GM23338 (cell line): Measurements from ENCODE around the gene TFEB. TPM values are rescaled to one million over a fixed set of nuclear protein-coding genes. Genes with fewer than 3 reads are reported as not detected.

Experiments used
- ATAC-seq: fragments of 200-7000 bp; cut with Tn5 transposase; 3 replicates; pipeline ENCODE4 v1.9.1; 2020
- DNase-seq: peaks from one replicate; pipeline ENCODE4 v3.0.0-alpha.2; 2015; ENCODE audit warnings: low spot score
- H2AFZ ChIP-seq: fragments of 200-600 bp; sonication (generic); 2 replicates; pipeline ENCODE4 v1.8.0; 2016; ENCODE audit warnings: antibody characterized with exemption, mild to moderate bottlenecking, moderate library complexity
- H3F3A ChIP-seq: fragments of 200-600 bp; sonication (generic); replicated peaks from 2 replicates; pipeline ENCODE4 v1.8.0; 2017; ENCODE audit warnings: antibody characterized with exemption, mixed run types, low read depth
- H3K27ac ChIP-seq: fragments of 200-600 bp; sonication (generic); 2 replicates; pipeline ENCODE4 v1.6.1; 2016; ENCODE audit warnings: low read depth
- H3K27me3 ChIP-seq: fragments of 200-600 bp; sonication (generic); 2 replicates; pipeline ENCODE4 v1.8.0; 2016; ENCODE audit warnings: mild to moderate bottlenecking, mixed run types, moderate library complexity; ENCODE audit not compliant: insufficient read depth
- H3K36me3 ChIP-seq: fragments of 200-600 bp; sonication (generic); 2 replicates; pipeline ENCODE4 v1.8.0; 2016; ENCODE audit warnings: mild to moderate bottlenecking; ENCODE audit not compliant: insufficient read depth
- H3K4me1 ChIP-seq: fragments of 200-600 bp; sonication (generic); 2 replicates; pipeline ENCODE4 v1.8.0; 2016; ENCODE audit warnings: mild to moderate bottlenecking, moderate library complexity; ENCODE audit not compliant: insufficient read depth
- H3K4me2 ChIP-seq: fragments of 200-600 bp; sonication (generic); 2 replicates; pipeline ENCODE4 v1.7.1; 2017; ENCODE audit warnings: mixed run types
- H3K4me3 ChIP-seq: fragments of 200-600 bp; sonication (generic); 2 replicates; pipeline ENCODE4 v1.6.1; 2016; ENCODE audit warnings: mixed run types
- H3K79me2 ChIP-seq: fragments of 200-600 bp; sonication (generic); replicated peaks from 2 replicates; pipeline ENCODE4 v1.8.0; 2017; ENCODE audit warnings: mild to moderate bottlenecking; ENCODE audit not compliant: insufficient read depth
- H3K9me2 ChIP-seq: fragments of 200-600 bp; sonication (generic); 2 replicates; pipeline ENCODE4 v1.8.0; 2017; ENCODE audit not compliant: insufficient read depth
- H4K20me1 ChIP-seq: fragments of 200-600 bp; sonication (generic); replicated peaks from 2 replicates; pipeline ENCODE4 v1.8.0; 2017; ENCODE audit warnings: mild to moderate bottlenecking; ENCODE audit not compliant: insufficient read depth
- H3K27ac Mint-ChIP-seq: 2 replicates; pipeline ENCODE4 v1.8.0; 2020; ENCODE audit warnings: inconsistent platforms, mild to moderate bottlenecking, moderate library complexity, mixed read lengths
- H3K27me3 Mint-ChIP-seq: 3 replicates; pipeline ENCODE4 v1.8.0; 2022; ENCODE audit warnings: low read depth, mild to moderate bottlenecking, moderate library complexity, mixed read lengths, inconsistent platforms; ENCODE audit not compliant: insufficient read depth, poor library complexity
- H3K36me3 Mint-ChIP-seq: 3 replicates; pipeline ENCODE4 v1.8.0; 2021; ENCODE audit warnings: low read depth, mild to moderate bottlenecking, inconsistent platforms, moderate library complexity, mixed read lengths
- H3K4me1 Mint-ChIP-seq: 3 replicates; pipeline ENCODE4 v1.8.0; 2020; ENCODE audit warnings: mild to moderate bottlenecking, inconsistent platforms, mixed read lengths
- H3K4me3 Mint-ChIP-seq: 3 replicates; pipeline ENCODE4 v1.8.0; 2021; ENCODE audit warnings: moderate library complexity, mild to moderate bottlenecking, inconsistent platforms, mixed read lengths
- H3K9me3 Mint-ChIP-seq: 3 replicates; pipeline ENCODE4 v1.8.0; 2020; ENCODE audit warnings: moderate library complexity, mild to moderate bottlenecking, inconsistent platforms, mixed read lengths
- CREB1 ChIP-seq: fragments of 250-450 bp; sonication (Bioruptor Pico); IDR thresholded peaks from 2 replicates; pipeline ENCODE4 v1.5.0; 2020; ENCODE audit warnings: low read depth, mild to moderate bottlenecking, moderate library complexity
- CTCF ChIP-seq, 2 experiments: fragments of 200-600 bp in 1 of 2; sonication (generic) in 1 of 2; conservative IDR thresholded peaks; 2 replicates each; pipeline versions ENCODE4 v1.5.1 to v1.6.1; 2016 to 2017; ENCODE audit warnings: antibody characterized with exemption in 2 of 2, low read depth in 2 of 2, mild to moderate bottlenecking in 2 of 2, moderate library complexity in 1 of 2
- EZH2 ChIP-seq: fragments of 200-600 bp; sonication (generic); IDR thresholded peaks from one replicate; pipeline ENCODE4 v1.8.0; 2017; ENCODE audit warnings: antibody characterized with exemption, mild to moderate bottlenecking, low read depth; ENCODE audit not compliant: unreplicated experiment
- EZH2phosphoT487 ChIP-seq: fragments of 200-600 bp; sonication (generic); IDR thresholded peaks from one replicate; pipeline ENCODE4 v1.8.1; 2018; ENCODE audit warnings: antibody characterized with exemption; ENCODE audit not compliant: unreplicated experiment
- JUNB ChIP-seq: IDR thresholded peaks from one replicate; pipeline ENCODE4 v1.6.1; 2016; ENCODE audit warnings: antibody characterized with exemption; ENCODE audit not compliant: unreplicated experiment
- NANOG ChIP-seq: IDR thresholded peaks from 2 replicates; pipeline ENCODE4 v1.6.1; 2016; ENCODE audit warnings: antibody characterized with exemption, borderline replicate concordance
- POLR2AphosphoS5 ChIP-seq: IDR thresholded peaks from 2 replicates; pipeline ENCODE4 v1.6.1; 2016; ENCODE audit warnings: antibody characterized with exemption, low read depth
- STAT1 ChIP-seq: IDR thresholded peaks from one replicate; pipeline ENCODE4 v1.6.1; 2016; ENCODE audit warnings: antibody characterized with exemption; ENCODE audit not compliant: unreplicated experiment
- ZNF114 ChIP-seq: fragments of 250-450 bp; sonication (Bioruptor Pico); IDR thresholded peaks from 2 replicates; pipeline ENCODE4 v1.5.0; 2020; ENCODE audit warnings: mild to moderate bottlenecking, moderate library complexity
- ZNF331 ChIP-seq: fragments of 250-450 bp; sonication (Bioruptor Pico); IDR thresholded peaks from 2 replicates; pipeline ENCODE4 v1.5.0; 2020; ENCODE audit warnings: low read depth, mild to moderate bottlenecking, moderate library complexity
- polyA plus RNA-seq: library from polyadenylated mRNA; unstranded; fragments of >200 nt; fragmentation: Nextera tagmentation; extraction: Ambion mirVana; gene quantifications from 2 replicates; pipeline ENCODE4 v1.2.1, GENCODE V29; 2016
- total RNA-seq: library from RNA; depleted of rRNA; stranded (reverse); fragments of >200 nt; shearing (Covaris generic); gene quantifications from 2 replicates; pipeline ENCODE4 v1.2.3, GENCODE V29; 2014
- TF ChIP-seq, protein P1 (sequence below): IDR thresholded peaks from 2 replicates; pipeline ENCODE4 v1.6.1; 2016; ENCODE audit warnings: antibody characterized with exemption
- TF ChIP-seq, protein P2 (sequence below): IDR thresholded peaks from one replicate; pipeline ENCODE4 v1.6.1; 2018; ENCODE audit warnings: antibody characterized with exemption; ENCODE audit not compliant: unreplicated experiment
- TF ChIP-seq, protein P3 (sequence below): fragments of 250-450 bp; sonication (Bioruptor Pico); IDR thresholded peaks from 2 replicates; pipeline ENCODE4 v1.5.0; 2020; ENCODE audit warnings: mild to moderate bottlenecking, moderate library complexity

The TFEB gene
- total and polyA plus RNA-seq, 2 experiments from 2014 or later: 1.3 to 4.3 TPM

DNA sequence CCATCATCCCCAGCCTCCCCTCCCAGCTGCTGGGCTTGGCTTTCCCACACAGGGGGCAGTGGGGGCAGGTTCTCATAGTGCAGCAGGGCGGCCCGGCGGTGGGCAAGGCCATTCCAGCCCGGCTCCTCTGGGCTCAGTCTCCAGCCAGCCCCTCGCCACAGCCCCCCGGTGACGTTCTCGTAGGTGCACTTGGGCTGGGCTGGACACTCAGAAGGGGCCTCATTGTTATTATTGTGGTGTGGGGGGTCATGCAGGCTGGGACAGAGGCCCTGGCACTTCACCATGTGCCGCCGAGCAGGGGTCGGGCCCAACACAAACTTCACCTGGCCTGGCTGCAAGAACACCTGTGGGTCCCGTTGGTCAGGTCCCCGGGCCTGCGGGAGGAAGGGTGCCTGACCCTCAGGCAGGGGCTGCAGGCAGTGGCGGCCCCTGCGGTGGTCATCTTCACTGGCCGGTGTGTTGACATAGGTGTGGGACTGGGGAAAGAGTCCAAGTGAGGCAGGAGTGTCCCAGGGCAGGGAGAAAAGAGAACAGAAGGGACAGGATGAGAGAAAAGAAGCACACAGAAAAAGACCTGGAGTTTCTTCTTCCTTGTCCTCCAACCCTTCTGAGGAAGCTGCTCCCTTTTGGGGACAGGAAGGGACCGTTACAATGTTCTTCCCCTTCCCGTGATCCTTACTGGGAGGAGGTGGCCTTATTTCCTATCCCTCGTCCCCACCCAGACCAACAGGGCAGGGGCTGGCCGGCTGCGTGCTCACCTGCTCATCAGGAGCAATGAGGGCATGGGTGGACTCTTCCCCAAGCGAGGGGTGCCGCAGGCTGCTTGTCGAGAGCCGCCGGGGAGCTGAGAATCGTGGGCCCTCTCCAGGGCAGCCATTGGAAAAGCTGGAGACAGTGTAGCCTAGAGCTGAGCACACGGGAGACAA lies 35.9 kb upstream of the TFEB start:
- H3K4me2 ChIP-seq: no peak overlapping the region
- H3K4me3 ChIP-seq: no peak overlapping the region
- DNase-seq (no peak), ATAC-seq (no peak)
- Mint-ChIP-seq H3K4me3 (no peak overlapping the region), H3K27me3 (peaks cover 8% of the 10 kb centered on the region), H3K9me3 (no peaks in the 10 kb centered on the region), H3K27ac (no peak overlapping the region), H3K4me1 (peaks cover 9% of the 10 kb centered on the region), H3K36me3 (peaks cover 24% of the 10 kb centered on the region)
- TF ChIP-seq, protein P1, sequence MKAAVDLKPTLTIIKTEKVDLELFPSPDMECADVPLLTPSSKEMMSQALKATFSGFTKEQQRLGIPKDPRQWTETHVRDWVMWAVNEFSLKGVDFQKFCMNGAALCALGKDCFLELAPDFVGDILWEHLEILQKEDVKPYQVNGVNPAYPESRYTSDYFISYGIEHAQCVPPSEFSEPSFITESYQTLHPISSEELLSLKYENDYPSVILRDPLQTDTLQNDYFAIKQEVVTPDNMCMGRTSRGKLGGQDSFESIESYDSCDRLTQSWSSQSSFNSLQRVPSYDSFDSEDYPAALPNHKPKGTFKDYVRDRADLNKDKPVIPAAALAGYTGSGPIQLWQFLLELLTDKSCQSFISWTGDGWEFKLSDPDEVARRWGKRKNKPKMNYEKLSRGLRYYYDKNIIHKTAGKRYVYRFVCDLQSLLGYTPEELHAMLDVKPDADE: no peak
- TF ChIP-seq, protein P2, sequence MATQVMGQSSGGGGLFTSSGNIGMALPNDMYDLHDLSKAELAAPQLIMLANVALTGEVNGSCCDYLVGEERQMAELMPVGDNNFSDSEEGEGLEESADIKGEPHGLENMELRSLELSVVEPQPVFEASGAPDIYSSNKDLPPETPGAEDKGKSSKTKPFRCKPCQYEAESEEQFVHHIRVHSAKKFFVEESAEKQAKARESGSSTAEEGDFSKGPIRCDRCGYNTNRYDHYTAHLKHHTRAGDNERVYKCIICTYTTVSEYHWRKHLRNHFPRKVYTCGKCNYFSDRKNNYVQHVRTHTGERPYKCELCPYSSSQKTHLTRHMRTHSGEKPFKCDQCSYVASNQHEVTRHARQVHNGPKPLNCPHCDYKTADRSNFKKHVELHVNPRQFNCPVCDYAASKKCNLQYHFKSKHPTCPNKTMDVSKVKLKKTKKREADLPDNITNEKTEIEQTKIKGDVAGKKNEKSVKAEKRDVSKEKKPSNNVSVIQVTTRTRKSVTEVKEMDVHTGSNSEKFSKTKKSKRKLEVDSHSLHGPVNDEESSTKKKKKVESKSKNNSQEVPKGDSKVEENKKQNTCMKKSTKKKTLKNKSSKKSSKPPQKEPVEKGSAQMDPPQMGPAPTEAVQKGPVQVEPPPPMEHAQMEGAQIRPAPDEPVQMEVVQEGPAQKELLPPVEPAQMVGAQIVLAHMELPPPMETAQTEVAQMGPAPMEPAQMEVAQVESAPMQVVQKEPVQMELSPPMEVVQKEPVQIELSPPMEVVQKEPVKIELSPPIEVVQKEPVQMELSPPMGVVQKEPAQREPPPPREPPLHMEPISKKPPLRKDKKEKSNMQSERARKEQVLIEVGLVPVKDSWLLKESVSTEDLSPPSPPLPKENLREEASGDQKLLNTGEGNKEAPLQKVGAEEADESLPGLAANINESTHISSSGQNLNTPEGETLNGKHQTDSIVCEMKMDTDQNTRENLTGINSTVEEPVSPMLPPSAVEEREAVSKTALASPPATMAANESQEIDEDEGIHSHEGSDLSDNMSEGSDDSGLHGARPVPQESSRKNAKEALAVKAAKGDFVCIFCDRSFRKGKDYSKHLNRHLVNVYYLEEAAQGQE: no peak
- no peak for TF ChIP-seq NANOG
- TF ChIP-seq ZNF331 (CRISPR knock-in tag): no peak
- no peak for TF ChIP-seq ZNF114 (CRISPR knock-in tag)
- TF ChIP-seq EZH2phosphoT487: no peak
- TF ChIP-seq, protein P3, sequence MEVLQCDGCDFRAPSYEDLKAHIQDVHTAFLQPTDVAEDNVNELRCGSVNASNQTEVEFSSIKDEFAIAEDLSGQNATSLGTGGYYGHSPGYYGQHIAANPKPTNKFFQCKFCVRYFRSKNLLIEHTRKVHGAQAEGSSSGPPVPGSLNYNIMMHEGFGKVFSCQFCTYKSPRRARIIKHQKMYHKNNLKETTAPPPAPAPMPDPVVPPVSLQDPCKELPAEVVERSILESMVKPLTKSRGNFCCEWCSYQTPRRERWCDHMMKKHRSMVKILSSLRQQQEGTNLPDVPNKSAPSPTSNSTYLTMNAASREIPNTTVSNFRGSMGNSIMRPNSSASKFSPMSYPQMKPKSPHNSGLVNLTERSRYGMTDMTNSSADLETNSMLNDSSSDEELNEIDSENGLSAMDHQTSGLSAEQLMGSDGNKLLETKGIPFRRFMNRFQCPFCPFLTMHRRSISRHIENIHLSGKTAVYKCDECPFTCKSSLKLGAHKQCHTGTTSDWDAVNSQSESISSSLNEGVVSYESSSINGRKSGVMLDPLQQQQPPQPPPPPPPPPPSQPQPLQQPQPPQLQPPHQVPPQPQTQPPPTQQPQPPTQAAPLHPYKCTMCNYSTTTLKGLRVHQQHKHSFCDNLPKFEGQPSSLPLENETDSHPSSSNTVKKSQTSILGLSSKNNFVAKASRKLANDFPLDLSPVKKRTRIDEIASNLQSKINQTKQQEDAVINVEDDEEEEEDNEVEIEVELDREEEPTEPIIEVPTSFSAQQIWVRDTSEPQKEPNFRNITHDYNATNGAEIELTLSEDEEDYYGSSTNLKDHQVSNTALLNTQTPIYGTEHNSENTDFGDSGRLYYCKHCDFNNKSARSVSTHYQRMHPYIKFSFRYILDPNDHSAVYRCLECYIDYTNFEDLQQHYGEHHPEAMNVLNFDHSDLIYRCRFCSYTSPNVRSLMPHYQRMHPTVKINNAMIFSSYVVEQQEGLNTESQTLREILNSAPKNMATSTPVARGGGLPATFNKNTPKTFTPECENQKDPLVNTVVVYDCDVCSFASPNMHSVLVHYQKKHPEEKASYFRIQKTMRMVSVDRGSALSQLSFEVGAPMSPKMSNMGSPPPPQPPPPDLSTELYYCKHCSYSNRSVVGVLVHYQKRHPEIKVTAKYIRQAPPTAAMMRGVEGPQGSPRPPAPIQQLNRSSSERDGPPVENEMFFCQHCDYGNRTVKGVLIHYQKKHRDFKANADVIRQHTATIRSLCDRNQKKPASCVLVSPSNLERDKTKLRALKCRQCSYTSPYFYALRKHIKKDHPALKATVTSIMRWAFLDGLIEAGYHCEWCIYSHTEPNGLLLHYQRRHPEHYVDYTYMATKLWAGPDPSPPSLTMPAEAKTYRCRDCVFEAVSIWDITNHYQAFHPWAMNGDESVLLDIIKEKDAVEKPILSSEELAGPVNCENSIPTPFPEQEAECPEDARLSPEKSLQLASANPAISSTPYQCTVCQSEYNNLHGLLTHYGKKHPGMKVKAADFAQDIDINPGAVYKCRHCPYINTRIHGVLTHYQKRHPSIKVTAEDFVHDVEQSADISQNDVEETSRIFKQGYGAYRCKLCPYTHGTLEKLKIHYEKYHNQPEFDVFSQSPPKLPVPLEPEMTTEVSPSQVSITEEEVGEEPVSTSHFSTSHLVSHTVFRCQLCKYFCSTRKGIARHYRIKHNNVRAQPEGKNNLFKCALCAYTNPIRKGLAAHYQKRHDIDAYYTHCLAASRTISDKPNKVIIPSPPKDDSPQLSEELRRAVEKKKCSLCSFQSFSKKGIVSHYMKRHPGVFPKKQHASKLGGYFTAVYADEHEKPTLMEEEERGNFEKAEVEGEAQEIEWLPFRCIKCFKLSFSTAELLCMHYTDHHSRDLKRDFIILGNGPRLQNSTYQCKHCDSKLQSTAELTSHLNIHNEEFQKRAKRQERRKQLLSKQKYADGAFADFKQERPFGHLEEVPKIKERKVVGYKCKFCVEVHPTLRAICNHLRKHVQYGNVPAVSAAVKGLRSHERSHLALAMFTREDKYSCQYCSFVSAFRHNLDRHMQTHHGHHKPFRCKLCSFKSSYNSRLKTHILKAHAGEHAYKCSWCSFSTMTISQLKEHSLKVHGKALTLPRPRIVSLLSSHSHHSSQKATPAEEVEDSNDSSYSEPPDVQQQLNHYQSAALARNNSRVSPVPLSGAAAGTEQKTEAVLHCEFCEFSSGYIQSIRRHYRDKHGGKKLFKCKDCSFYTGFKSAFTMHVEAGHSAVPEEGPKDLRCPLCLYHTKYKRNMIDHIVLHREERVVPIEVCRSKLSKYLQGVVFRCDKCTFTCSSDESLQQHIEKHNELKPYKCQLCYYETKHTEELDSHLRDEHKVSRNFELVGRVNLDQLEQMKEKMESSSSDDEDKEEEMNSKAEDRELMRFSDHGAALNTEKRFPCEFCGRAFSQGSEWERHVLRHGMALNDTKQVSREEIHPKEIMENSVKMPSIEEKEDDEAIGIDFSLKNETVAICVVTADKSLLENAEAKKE (CRISPR knock-in tag): no peak
- TF ChIP-seq CREB1 (CRISPR knock-in tag): no peak
- no peak for TF ChIP-seq EZH2
- TF ChIP-seq JUNB: no peak
- no peak for TF ChIP-seq STAT1
- no peak for TF ChIP-seq POLR2AphosphoS5
- no peak for TF ChIP-seq CTCF (conservative IDR thresholded peaks at IDR 0.05; ENCODE audit: low read depth in 2 of 2)
- H3K27ac ChIP-seq: no peak overlapping the region
- H3F3A ChIP-seq: no peaks in the 10 kb centered on the region
- H2AFZ ChIP-seq: no peak overlapping the region
- no peaks in the 10 kb centered on the region for H3K9me2 ChIP-seq
- H3K36me3 ChIP-seq: no peaks in the 10 kb centered on the region; the same call in 1 of the 2 replicates
- no peaks in the 10 kb centered on the region for H4K20me1 ChIP-seq
- H3K4me1 ChIP-seq: no peaks in the 10 kb centered on the region
- H3K27me3 ChIP-seq: no peaks in the 10 kb centered on the region
- H3K79me2 ChIP-seq: no peaks in the 10 kb centered on the region
